ENCODE data around the gene CHCHD10. TPM values are rescaled to one million over a fixed set of nuclear protein-coding genes. Genes with fewer than 3 reads are reported as not detected.

Gene CHCHD10
- total RNA-seq, 2 donors from 2014 or later: 19.4 TPM; not detected in 1

DNA sequence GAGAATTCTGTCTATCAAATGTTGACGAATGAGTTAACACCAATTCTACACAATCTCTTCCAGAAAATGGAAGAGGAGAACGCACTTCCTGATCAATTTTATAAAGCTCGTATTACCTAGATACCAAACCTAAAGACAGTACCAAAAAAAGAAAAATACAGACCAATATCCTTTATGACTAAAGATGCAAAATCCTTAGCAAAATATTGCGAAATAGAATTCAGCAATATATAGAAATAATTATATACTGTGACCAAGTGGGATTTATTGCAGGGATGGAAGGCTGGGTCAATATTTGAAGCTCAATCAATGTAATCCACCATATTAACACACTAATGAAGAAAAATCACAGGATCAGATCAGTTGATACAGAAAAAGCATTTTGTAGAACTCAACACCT, 44.6 kb upstream of the CHCHD10 start:
- TF ChIP-seq, protein P1, sequence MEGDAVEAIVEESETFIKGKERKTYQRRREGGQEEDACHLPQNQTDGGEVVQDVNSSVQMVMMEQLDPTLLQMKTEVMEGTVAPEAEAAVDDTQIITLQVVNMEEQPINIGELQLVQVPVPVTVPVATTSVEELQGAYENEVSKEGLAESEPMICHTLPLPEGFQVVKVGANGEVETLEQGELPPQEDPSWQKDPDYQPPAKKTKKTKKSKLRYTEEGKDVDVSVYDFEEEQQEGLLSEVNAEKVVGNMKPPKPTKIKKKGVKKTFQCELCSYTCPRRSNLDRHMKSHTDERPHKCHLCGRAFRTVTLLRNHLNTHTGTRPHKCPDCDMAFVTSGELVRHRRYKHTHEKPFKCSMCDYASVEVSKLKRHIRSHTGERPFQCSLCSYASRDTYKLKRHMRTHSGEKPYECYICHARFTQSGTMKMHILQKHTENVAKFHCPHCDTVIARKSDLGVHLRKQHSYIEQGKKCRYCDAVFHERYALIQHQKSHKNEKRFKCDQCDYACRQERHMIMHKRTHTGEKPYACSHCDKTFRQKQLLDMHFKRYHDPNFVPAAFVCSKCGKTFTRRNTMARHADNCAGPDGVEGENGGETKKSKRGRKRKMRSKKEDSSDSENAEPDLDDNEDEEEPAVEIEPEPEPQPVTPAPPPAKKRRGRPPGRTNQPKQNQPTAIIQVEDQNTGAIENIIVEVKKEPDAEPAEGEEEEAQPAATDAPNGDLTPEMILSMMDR (IDR thresholded peaks at IDR 0.05): no peak
- ATAC-seq (ENCODE audit: insufficient number of reproducible peaks, low FRiP score, low read depth): no peak
- Histone ChIP-seq H3K4me1 (ENCODE audit: control insufficient read depth in 1 of 2, low read depth in 2 of 2) (no peaks in the 10 kb centered on the region), H3K9me3 (no peaks in the 10 kb centered on the region), H3K27ac (no peak overlapping the region), H3K36me3 (peaks cover 27% of the 10 kb centered on the region), H3K27me3 (replicated peaks; ENCODE audit: insufficient read depth) (no peaks in the 10 kb centered on the region), H3K4me3 (no peak overlapping the region)
- DNase-seq (ENCODE audit: low spot score): no peak

DNA sequence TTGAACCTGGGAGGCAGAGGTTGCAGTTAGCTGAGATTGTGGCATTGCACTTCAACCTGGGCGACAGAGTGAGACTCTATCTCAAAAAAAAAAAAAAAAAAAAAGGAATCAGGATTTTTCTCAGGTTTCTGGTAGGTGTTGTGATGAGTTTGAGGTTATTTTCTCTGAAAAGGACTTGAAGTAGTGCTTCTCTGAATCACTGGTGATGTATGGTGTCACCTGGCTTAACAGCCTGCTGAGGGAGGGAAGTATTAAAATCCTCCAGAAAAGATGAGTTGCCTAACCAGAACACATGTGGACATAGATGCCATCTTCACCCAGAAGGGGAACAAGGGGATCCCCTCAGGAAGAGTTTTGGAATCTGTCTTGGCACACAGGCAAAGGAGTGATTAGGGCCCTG, 39.1 kb upstream of the CHCHD10 start:
- no peak overlapping the region for H3K27ac ChIP-seq
- TF ChIP-seq, protein P1 (IDR thresholded peaks at IDR 0.05): no peak
- H3K4me1 ChIP-seq (ENCODE audit: control insufficient read depth in 1 of 2, low read depth in 2 of 2): no peaks in the 10 kb centered on the region
- ATAC-seq (ENCODE audit: insufficient number of reproducible peaks, low FRiP score, low read depth): no peak
- H3K27me3 ChIP-seq (replicated peaks; ENCODE audit: insufficient read depth): no peaks in the 10 kb centered on the region
- peaks cover 32% of the 10 kb centered on the region for H3K36me3 ChIP-seq
- no peak overlapping the region for H3K4me3 ChIP-seq
- no peak for DNase-seq (ENCODE audit: low spot score)
- no peaks in the 10 kb centered on the region for H3K9me3 ChIP-seq

DNA sequence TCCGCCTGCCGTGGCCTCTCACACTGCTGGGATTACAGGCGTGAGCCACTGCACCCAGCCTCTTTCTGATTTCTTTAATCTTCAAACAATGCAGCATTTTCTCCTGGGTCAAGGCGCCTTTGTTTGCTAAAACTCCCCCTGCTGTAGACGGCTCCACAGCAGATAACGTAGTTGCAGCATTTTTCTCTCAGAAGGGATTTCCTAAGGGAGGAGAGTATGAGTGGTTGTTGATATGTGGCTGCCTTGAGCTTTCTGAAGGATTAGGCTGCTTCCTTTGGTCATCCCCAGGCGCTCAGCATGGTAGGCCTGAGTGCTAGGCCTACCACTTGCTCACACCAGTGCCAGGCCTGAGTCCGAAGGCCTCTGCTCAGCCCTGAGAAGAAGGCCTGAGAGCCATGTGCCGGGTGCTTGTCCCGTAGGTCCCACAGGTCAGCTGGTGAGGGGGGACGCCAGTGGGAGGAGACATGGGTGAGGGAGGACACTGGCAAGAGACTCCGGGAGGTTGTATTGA, 37.1 kb upstream of the CHCHD10 start:
- Histone ChIP-seq H3K36me3 (peaks cover 43% of the 10 kb centered on the region), H3K27ac (no peak overlapping the region), H3K4me1 (ENCODE audit: control insufficient read depth in 1 of 2, low read depth in 2 of 2) (no peaks in the 10 kb centered on the region), H3K27me3 (replicated peaks; ENCODE audit: insufficient read depth) (no peaks in the 10 kb centered on the region), H3K4me3 (no peak overlapping the region), H3K9me3 (no peaks in the 10 kb centered on the region)
- DNase-seq (ENCODE audit: low spot score) (no peak), ATAC-seq (ENCODE audit: insufficient number of reproducible peaks, low FRiP score, low read depth) (no peak)
- TF ChIP-seq, protein P1 (IDR thresholded peaks at IDR 0.05): no peak

- Histone ChIP-seq H3K27me3 (replicated peaks; ENCODE audit: insufficient read depth) (no peaks in the 10 kb centered on the region), H3K9me3 (no peaks in the 10 kb centered on the region), H3K27ac (no peak overlapping the region), H3K36me3 (peaks cover 42% of the 10 kb centered on the region), H3K4me3 (no peak overlapping the region), H3K4me1 (ENCODE audit: control insufficient read depth in 1 of 2, low read depth in 2 of 2) (no peaks in the 10 kb centered on the region)
- no peak for ATAC-seq (ENCODE audit: insufficient number of reproducible peaks, low FRiP score, low read depth)
- no peak for DNase-seq (ENCODE audit: low spot score)
- TF ChIP-seq, protein P1 (IDR thresholded peaks at IDR 0.05): no peak
Measured at GRCh38 chr22:23803001-23803819, 35.4 kb upstream of the CHCHD10 start.

DNA sequence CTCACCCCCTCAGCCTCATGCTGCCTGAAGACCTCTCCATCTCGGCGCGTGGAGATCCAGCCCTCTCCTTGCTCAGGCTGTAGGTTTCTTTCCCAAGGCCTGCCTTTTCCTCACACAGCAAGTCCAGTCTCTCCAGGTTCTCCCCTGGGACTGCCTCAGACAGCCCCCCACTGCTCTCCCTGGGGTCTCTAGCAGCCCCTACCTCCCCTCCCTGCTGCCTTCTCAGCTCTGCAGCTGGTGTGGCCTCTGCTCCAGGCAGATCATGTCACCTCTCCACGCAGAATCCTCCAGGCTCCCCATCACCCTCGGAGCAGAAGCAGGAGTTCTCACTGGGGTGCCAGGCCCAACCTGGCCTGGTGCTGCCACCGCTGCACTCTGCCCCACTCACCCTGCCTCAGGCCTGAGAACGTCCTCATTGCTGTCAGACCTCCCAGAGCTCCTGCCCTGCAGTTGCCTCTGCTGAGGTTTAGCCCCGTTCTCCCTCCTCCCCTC, 34.2 kb upstream of the CHCHD10 start:
- no peak overlapping the region for H3K4me3 ChIP-seq
- peaks cover 42% of the 10 kb centered on the region for H3K36me3 ChIP-seq
- H3K4me1 ChIP-seq (ENCODE audit: control insufficient read depth in 1 of 2, low read depth in 2 of 2): no peaks in the 10 kb centered on the region
- no peaks in the 10 kb centered on the region for H3K9me3 ChIP-seq
- TF ChIP-seq, protein P1 (IDR thresholded peaks at IDR 0.05): no peak
- no peaks in the 10 kb centered on the region for H3K27me3 ChIP-seq (replicated peaks; ENCODE audit: insufficient read depth)
- DNase-seq (ENCODE audit: low spot score) (no peak), ATAC-seq (ENCODE audit: insufficient number of reproducible peaks, low FRiP score, low read depth) (no peak)
- H3K27ac ChIP-seq: no peak overlapping the region

Measured in thoracic aorta (tissue), 2 donors.